ENCODE measurements around the gene SLC16A5.

The SLC16A5 gene

GRCh38 chr17:75093548-75094158 lies 5.9 kb downstream of the SLC16A5 start:
- Histone ChIP-seq H3K9me3 (ENCODE audit: severe bottlenecking) (peaks cover 3% of the 10 kb centered on the region), H3K27ac (no peak overlapping the region), H3K27me3 (ENCODE audit: insufficient read depth, low read depth, severe bottlenecking) (no peaks in the 10 kb centered on the region), H3K36me3 (no peaks in the 10 kb centered on the region), H3K4me3 (ENCODE audit: low read depth, low read length) (no peak overlapping the region)
- TF ChIP-seq, protein P1, sequence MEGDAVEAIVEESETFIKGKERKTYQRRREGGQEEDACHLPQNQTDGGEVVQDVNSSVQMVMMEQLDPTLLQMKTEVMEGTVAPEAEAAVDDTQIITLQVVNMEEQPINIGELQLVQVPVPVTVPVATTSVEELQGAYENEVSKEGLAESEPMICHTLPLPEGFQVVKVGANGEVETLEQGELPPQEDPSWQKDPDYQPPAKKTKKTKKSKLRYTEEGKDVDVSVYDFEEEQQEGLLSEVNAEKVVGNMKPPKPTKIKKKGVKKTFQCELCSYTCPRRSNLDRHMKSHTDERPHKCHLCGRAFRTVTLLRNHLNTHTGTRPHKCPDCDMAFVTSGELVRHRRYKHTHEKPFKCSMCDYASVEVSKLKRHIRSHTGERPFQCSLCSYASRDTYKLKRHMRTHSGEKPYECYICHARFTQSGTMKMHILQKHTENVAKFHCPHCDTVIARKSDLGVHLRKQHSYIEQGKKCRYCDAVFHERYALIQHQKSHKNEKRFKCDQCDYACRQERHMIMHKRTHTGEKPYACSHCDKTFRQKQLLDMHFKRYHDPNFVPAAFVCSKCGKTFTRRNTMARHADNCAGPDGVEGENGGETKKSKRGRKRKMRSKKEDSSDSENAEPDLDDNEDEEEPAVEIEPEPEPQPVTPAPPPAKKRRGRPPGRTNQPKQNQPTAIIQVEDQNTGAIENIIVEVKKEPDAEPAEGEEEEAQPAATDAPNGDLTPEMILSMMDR (IDR thresholded peaks at IDR 0.05; ENCODE audit: low read depth, low read length): no peak
- DNase-seq: no peak

DNA sequence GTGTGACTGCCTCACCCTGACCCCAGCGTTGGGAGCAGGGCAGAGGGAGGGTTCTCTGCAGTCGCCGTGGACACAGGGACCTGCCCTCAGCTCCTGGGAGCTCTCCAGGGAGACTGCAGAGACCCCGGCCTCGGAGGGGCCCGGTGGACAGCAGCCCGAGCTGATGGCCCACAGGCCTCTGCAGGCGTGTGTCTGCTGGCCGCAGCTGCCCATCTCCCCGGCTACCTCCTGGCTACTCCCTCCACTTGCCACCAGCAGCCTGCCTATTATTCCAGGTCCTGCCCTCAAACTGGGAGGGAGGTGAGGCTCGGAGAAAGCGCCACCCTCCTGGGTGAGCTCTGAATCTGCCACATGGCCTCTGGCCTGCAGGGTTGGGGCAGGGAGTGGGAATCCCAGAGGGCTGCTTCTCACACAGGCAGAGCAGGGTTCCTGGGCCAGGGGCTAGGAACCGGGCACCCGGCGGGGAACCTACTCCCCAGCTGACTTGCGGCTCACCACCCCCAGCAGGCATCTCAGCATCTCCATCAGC lies 7.2 kb downstream of the SLC16A5 start:
- TF ChIP-seq, protein P1 (IDR thresholded peaks at IDR 0.05; ENCODE audit: low read depth, low read length): no peak
- Histone ChIP-seq H3K36me3 (no peaks in the 10 kb centered on the region), H3K27ac (no peak overlapping the region), H3K9me3 (ENCODE audit: severe bottlenecking) (peaks cover 3% of the 10 kb centered on the region), H3K27me3 (ENCODE audit: insufficient read depth, low read depth, severe bottlenecking) (no peaks in the 10 kb centered on the region), H3K4me3 (ENCODE audit: low read depth, low read length) (no peak overlapping the region)
- DNase-seq: no peak

- Histone ChIP-seq H3K27me3 (ENCODE audit: insufficient read depth, low read depth, severe bottlenecking) (no peaks in the 10 kb centered on the region), H3K4me3 (ENCODE audit: low read depth, low read length) (no peak overlapping the region), H3K27ac (no peak overlapping the region), H3K9me3 (ENCODE audit: severe bottlenecking) (peaks cover 3% of the 10 kb centered on the region), H3K36me3 (no peaks in the 10 kb centered on the region)
- TF ChIP-seq, protein P1 (IDR thresholded peaks at IDR 0.05; ENCODE audit: low read depth, low read length): no peak
- no peak for DNase-seq
These were observed 8.4 kb downstream of the SLC16A5 start for GRCh38 chr17:75096082-75096625.

GRCh38 chr17:75097865-75098264 lies 10.1 kb downstream of the SLC16A5 start:
- TF ChIP-seq, protein P1 (IDR thresholded peaks at IDR 0.05; ENCODE audit: low read depth, low read length): no peak
- no peak for DNase-seq
- Histone ChIP-seq H3K36me3 (no peaks in the 10 kb centered on the region), H3K27me3 (ENCODE audit: insufficient read depth, low read depth, severe bottlenecking) (no peaks in the 10 kb centered on the region), H3K9me3 (ENCODE audit: severe bottlenecking) (peaks cover 3% of the 10 kb centered on the region), H3K27ac (no peak overlapping the region), H3K4me3 (ENCODE audit: low read depth, low read length) (no peak overlapping the region)

DNA sequence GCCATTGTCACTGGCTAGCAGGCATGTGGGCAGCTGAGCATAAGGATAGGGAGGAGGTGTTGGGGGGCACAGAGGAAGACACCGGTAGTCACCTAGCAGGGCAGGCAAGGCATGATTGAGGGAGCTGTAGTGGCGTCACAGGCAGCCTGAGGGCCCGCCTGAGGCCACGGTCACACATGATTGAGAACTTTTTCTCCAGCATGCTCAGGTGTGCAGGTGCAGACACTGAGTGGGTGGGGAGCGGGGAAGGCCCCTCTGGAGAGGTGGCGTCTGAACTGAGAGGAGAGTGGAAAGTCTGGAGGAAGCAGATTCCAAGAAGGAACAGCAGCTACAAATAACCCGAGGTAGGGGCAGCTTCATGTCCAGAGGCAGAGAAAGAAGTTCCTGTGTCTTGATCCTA lies 11.1 kb downstream of the SLC16A5 start:
- no peaks in the 10 kb centered on the region for H3K27me3 ChIP-seq (ENCODE audit: insufficient read depth, low read depth, severe bottlenecking)
- H3K9me3 ChIP-seq (ENCODE audit: severe bottlenecking): peaks cover 3% of the 10 kb centered on the region
- TF ChIP-seq, protein P1 (IDR thresholded peaks at IDR 0.05; ENCODE audit: low read depth, low read length): no peak
- H3K36me3 ChIP-seq: no peaks in the 10 kb centered on the region
- no peak for DNase-seq
- H3K27ac ChIP-seq: no peak overlapping the region
- no peak overlapping the region for H3K4me3 ChIP-seq (ENCODE audit: low read depth, low read length)
